ENCODE data around the gene B4GALNT2.

GRCh38 chr17:49106321-49107210 lies 26.0 kb upstream of the B4GALNT2 start:
- no peak for TF ChIP-seq CTCF (IDR thresholded peaks at IDR 0.05)
- TF ChIP-seq POLR2A (IDR thresholded peaks at IDR 0.05), result no peak

Measured in right lobe of liver (tissue), 4 donors.